Ovary (tissue), 9 donors: ENCODE measurements around the gene TOP2A. TPM values are rescaled to one million over a fixed set of nuclear protein-coding genes. Genes with fewer than 3 reads are reported as not detected.

Source experiments
- DNase-seq, 5 donors: peaks; one replicate each; pipeline ENCODE4 v3.0.0-alpha.2; 2019 to 2020
- H3K27ac ChIP-seq, 2 donors: fragments of 200-600 bp; one replicate each; pipeline versions ENCODE4 v1.5.1 to v1.8.0; 2019 to 2022
- H3K27me3 ChIP-seq: fragments of 200-600 bp; one replicate; pipeline ENCODE4 v1.8.0; 2022
- H3K36me3 ChIP-seq: fragments of 200-600 bp; sonication (generic); one replicate; pipeline ENCODE4 v1.5.1; 2019
- H3K4me1 ChIP-seq: one replicate; pipeline ENCODE4 v1.8.1; 2013; ENCODE audit warnings: mild to moderate bottlenecking, moderate library complexity; ENCODE audit not compliant: insufficient read depth
- H3K4me3 ChIP-seq: fragments of 200-600 bp; sonication (generic); one replicate; pipeline ENCODE4 v1.5.1; 2017
- H3K9me3 ChIP-seq, 2 donors: fragments of 200-600 bp in 1 of 2; sonication (generic) in 1 of 2; one replicate each; pipeline versions ENCODE4 v1.5.1 to v1.8.1; 2013 to 2019; ENCODE audit warnings: mild to moderate bottlenecking in 1 of 2, moderate library complexity in 1 of 2
- CTCF ChIP-seq, 3 donors: fragments of 450-650 bp in 2 of 3; fragments of 200-600 bp in 1 of 3; IDR thresholded peaks; one replicate each; pipeline versions ENCODE4 v1.5.1 to v1.8.0; 2016 to 2022; ENCODE audit warnings: antibody characterized with exemption in 3 of 3, mild to moderate bottlenecking in 1 of 3
- EP300 ChIP-seq: sonication (generic); formaldehyde crosslinking; IDR thresholded peaks from one replicate; pipeline ENCODE4 v1.6.1; 2017; ENCODE audit warnings: antibody characterized with exemption
- POLR2A ChIP-seq: fragments of 450-650 bp; IDR thresholded peaks from one replicate; pipeline ENCODE4 v1.6.1; 2017; ENCODE audit warnings: antibody characterized with exemption, mild to moderate bottlenecking, moderate library complexity
- WGBS, 3 donors: extraction: QIAGEN DNeasy Blood & Tissue Kit in 1 of 3; methylation state at CpG; one replicate each; pipeline versions ENCODE4 v1.1.5 to v1.1.7; 2013 to 2017; 5-methylcytosine and 5-hydroxymethylcytosine counted together
- intact Hi-C, 4 donors: fragments of 100-400 bp; cut with DNase I; formaldehyde crosslinking; loops; one replicate each; pipeline versions ENCODE4 v1.11.0 to v1.15.1; 2022 to 2023
- polyA plus RNA-seq, 2 donors: library from polyadenylated mRNA; stranded (reverse); fragments of 200-250 nt in 1 of 2; fragments of 350-450 nt in 1 of 2; fragmentation: Illumina TruSeq in 1 of 2; extraction: RNeasy Lipid Tissue Mini Kit (QIAGEN cat#74804) in 1 of 2; gene quantifications; one replicate each; pipeline ENCODE4 v1.2.3, GENCODE V29; 2013 to 2014
- total RNA-seq, 7 donors: library from RNA; depleted of rRNA in 2 of 7; stranded (reverse); fragments of >200 nt in 2 of 7; fragmentation: NEBNext Ultra II Directional in 3 of 7; extraction: Animal tissue kit (Norgen Biotek cat#: 25700) in 3 of 7; gene quantifications; one replicate each; pipeline versions ENCODE4 v1.1.0 to v1.2.4, GENCODE V29; 2016 to 2023
- donor health status: DM: no; HTN: no; CAD: no; lungs with moderate emphysema.
- donor health status: DM: no; HTN: no; CAD: no.
- donor health status: Bipolar disorder and iron deficiency.
- donor health status: DM: yes; HTN: yes; CAD: no.
- donor health status: DM: no; HTN: no; CAD: no.
- donor health status: DM: yes; HTN: yes; CAD: no.

The TOP2A gene
- total and polyA plus RNA-seq, 9 donors = 0.36 to 4.5 (median 1.2) TPM

GRCh38 chr17:40355123-40355803, 62.4 kb downstream of the TOP2A start:
- no peaks in the 10 kb centered on the region for H3K27me3 ChIP-seq
- DNase-seq = peak; percentile 74 to 90 (median 85)
- H3K4me1 ChIP-seq = peaks cover 3% of the 10 kb centered on the region
- WGBS, 3 donors = 38 to 45% (median 44%) methylated on average over 27 to 29 of the region's 29 CpGs
- no peak overlapping the region for H3K4me3 ChIP-seq
- intact Hi-C loops = loop anchor here in 3 of 4 donors (2.0 to 10.0 kb wide), 7 partner anchors 52 to 200 kb away; no protein-coding TSS in a partner anchor
- TF ChIP-seq POLR2A = peak; percentile 36
- TF ChIP-seq CTCF (IDR thresholded peaks at IDR 0.05) = peak; percentile 91 to 98 (median 97)
- TF ChIP-seq EP300 = no peak
- no peaks in the 10 kb centered on the region for H3K36me3 ChIP-seq
- no peaks in the 10 kb centered on the region for H3K9me3 ChIP-seq
- H3K27ac ChIP-seq = peak overlapping the region in 1 of 2 donors; percentile 18

GRCh38 chr17:40354221-40355122, 63.2 kb downstream of the TOP2A start:
- Histone ChIP-seq H3K4me3 (no peak overlapping the region), H3K27ac (no peak overlapping the region), H3K27me3 (no peaks in the 10 kb centered on the region), H3K36me3 (no peaks in the 10 kb centered on the region), H3K9me3 (no peaks in the 10 kb centered on the region), H3K4me1 (peaks cover 9% of the 10 kb centered on the region)
- TF ChIP-seq POLR2A (no peak), CTCF (IDR thresholded peaks at IDR 0.05) (no peak)
- intact Hi-C loops = loop anchor here (2.0 to 10.0 kb wide), 8 partner anchors 37 to 200 kb away; no protein-coding TSS in a partner anchor
- 60 to 67% (median 64%) methylated on average over 30 of the region's 30 CpGs for WGBS, 3 donors
- peak in 3 of 5 donors; percentile 28 to 44 (median 41) for DNase-seq

GRCh38 chr17:40352779-40353394, 64.8 kb downstream of the TOP2A start:
- H3K4me3 ChIP-seq = no peak overlapping the region
- WGBS, 3 donors = 78 to 87% (median 84%) methylated on average over 9 of the region's 9 CpGs
- intact Hi-C loops = loop anchor here (2.0 to 10.0 kb wide), 7 partner anchors 36 to 202 kb away; partner anchors contain the start of gene RARA (in 1 of the 4)
- peaks cover 23% of the 10 kb centered on the region for H3K4me1 ChIP-seq
- H3K27me3 ChIP-seq = no peaks in the 10 kb centered on the region
- no peak overlapping the region for H3K27ac ChIP-seq
- no peaks in the 10 kb centered on the region for H3K9me3 ChIP-seq
- H3K36me3 ChIP-seq = no peaks in the 10 kb centered on the region
- TF ChIP-seq EP300 (no peak), POLR2A (no peak), CTCF (IDR thresholded peaks at IDR 0.05) (no peak)
- DNase-seq = peak in 1 of 5 donors; percentile 16

GRCh38 chr17:40352237-40352778, 65.4 kb downstream of the TOP2A start:
- Histone ChIP-seq H3K9me3 (no peaks in the 10 kb centered on the region), H3K27me3 (no peaks in the 10 kb centered on the region), H3K27ac (no peak overlapping the region), H3K36me3 (no peaks in the 10 kb centered on the region), H3K4me1 (peaks cover 28% of the 10 kb centered on the region), H3K4me3 (no peak overlapping the region)
- WGBS, 3 donors = 73 to 78% (median 78%) methylated on average over 7 of the region's 7 CpGs
- TF ChIP-seq EP300 (no peak), CTCF (IDR thresholded peaks at IDR 0.05) (no peak), POLR2A (no peak)
- peak in 1 of 5 donors; percentile 28 for DNase-seq
- intact Hi-C loops = loop anchor here (2.0 to 10.0 kb wide), 7 partner anchors 35 to 202 kb away; partner anchors contain the start of gene RARA (in 1 of the 4)
